Measurements from ENCODE around the gene PLEKHM3. TPM values are rescaled to one million over a fixed set of nuclear protein-coding genes. Genes with fewer than 3 reads are reported as not detected.
A peak's percentile ranks its signal among the peaks of the same experiment; 100 is the strongest.

The PLEKHM3 gene
- total and polyA plus RNA-seq, 2 of the 13 experiments (the other 11 are each of a cell fraction or from before 2014, with no cell fraction given), result 4.5 to 4.7 TPM

DNA sequence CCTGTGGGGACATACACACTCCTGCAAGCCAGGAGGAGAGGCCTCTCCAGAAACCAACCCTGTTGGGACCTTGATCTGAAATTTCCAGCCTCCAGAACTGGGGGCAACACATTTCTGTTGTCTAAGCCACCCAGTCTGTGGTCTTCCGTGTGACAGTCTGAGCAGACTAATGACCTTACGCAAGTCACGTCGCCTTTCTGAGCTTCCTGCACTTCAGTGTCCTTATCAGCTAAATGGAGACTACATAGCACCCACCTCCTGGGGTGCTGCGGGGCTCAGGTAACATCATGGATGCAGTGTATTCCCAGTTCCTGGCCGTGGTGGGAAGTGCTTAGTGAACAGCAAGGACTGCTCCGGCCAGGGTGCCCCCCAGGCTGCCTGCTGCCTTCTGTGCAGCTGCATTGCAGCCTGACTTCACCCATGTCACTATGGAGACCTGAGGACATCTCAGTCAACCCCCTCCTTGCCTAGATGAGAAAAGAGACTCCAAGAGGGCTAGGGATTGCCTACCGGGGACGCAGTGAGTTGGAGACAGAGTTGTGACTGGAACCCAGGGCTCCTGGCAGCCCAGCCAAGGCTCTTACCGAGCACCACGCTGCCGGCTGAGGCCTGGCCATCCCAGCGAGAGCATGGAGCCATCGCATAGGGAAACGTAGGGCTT lies 194.4 kb downstream of the PLEKHM3 start (continued):
- TF ChIP-seq RAD51 (IDR thresholded peaks at IDR 0.05; ENCODE audit: borderline replicate concordance), result no peak
- no peak for TF ChIP-seq DNMT3B (CRISPR knock-in tag; conservative IDR thresholded peaks at IDR 0.05)
- no peak for TF ChIP-seq CHD2 (IDR thresholded peaks at IDR 0.05; ENCODE audit: low read depth, low read length)
- TF ChIP-seq, protein P1, sequence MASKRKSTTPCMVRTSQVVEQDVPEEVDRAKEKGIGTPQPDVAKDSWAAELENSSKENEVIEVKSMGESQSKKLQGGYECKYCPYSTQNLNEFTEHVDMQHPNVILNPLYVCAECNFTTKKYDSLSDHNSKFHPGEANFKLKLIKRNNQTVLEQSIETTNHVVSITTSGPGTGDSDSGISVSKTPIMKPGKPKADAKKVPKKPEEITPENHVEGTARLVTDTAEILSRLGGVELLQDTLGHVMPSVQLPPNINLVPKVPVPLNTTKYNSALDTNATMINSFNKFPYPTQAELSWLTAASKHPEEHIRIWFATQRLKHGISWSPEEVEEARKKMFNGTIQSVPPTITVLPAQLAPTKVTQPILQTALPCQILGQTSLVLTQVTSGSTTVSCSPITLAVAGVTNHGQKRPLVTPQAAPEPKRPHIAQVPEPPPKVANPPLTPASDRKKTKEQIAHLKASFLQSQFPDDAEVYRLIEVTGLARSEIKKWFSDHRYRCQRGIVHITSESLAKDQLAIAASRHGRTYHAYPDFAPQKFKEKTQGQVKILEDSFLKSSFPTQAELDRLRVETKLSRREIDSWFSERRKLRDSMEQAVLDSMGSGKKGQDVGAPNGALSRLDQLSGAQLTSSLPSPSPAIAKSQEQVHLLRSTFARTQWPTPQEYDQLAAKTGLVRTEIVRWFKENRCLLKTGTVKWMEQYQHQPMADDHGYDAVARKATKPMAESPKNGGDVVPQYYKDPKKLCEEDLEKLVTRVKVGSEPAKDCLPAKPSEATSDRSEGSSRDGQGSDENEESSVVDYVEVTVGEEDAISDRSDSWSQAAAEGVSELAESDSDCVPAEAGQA (IDR thresholded peaks at IDR 0.05; ENCODE audit: low read depth), result no peak
- TF ChIP-seq, protein P1 (CRISPR knock-in tag; IDR thresholded peaks at IDR 0.05; ENCODE audit: borderline replicate concordance), result no peak
- no peak for TF ChIP-seq REL (CRISPR knock-in tag; conservative IDR thresholded peaks at IDR 0.05)
- TF ChIP-seq FOXC1 (CRISPR knock-in tag; IDR thresholded peaks at IDR 0.05; ENCODE audit: borderline replicate concordance), result 0 out of 2 replicates have a peak, but pooled peaks have one; percentile 17
- no peak for TF ChIP-seq ZNF274 (CRISPR knock-in tag; IDR thresholded peaks at IDR 0.05)
- no peak for TF ChIP-seq ZNF564 (CRISPR knock-in tag; IDR thresholded peaks at IDR 0.05)
- no peak for TF ChIP-seq FOXP1 (IDR thresholded peaks at IDR 0.05)
- TF ChIP-seq FOXP1 (CRISPR knock-in tag; IDR thresholded peaks at IDR 0.05), result peak; percentile 32; the same call in 1 of the 2 replicates
- TF ChIP-seq CREM (IDR thresholded peaks at IDR 0.05), result no peak
- no peak for TF ChIP-seq CREM (CRISPR knock-in tag; IDR thresholded peaks at IDR 0.05)
- no peak for TF ChIP-seq PLRG1 (conservative IDR thresholded peaks at IDR 0.05)
- TF ChIP-seq ZNF225 (CRISPR knock-in tag; IDR thresholded peaks at IDR 0.05), result peak; percentile 32; the same call in 1 of the 2 replicates
- no peak for TF ChIP-seq ETS1 (CRISPR knock-in tag; IDR thresholded peaks at IDR 0.05)
- no peak for TF ChIP-seq ZNF230 (CRISPR knock-in tag; IDR thresholded peaks at IDR 0.05)
- TF ChIP-seq HMG20B (CRISPR knock-in tag; conservative IDR thresholded peaks at IDR 0.05), result no peak
- TF ChIP-seq SMAD3 (CRISPR knock-in tag; IDR thresholded peaks at IDR 0.05), result no peak
- 0 out of 2 replicates have a peak, but pooled peaks have one; percentile 37 for TF ChIP-seq ZNF451 (CRISPR knock-in tag; IDR thresholded peaks at IDR 0.05)
- TF ChIP-seq MXI1 (IDR thresholded peaks at IDR 0.05; ENCODE audit: borderline replicate concordance, low read depth, low read length), result no peak

Data from HepG2 (cell line).